Colonic mucosa (tissue), 4 donors: Measurements from ENCODE around the gene GMDS. TPM values are rescaled to one million over a fixed set of nuclear protein-coding genes. Genes with fewer than 3 reads are reported as not detected.

Source experiments
- DNase-seq: peaks from one replicate; pipeline ENCODE4 v3.0.0-alpha.2; 2020
- H3K27ac ChIP-seq: fragments of 200-600 bp; one replicate; pipeline ENCODE4 v1.8.0; 2021
- H3K27me3 ChIP-seq: fragments of 200-600 bp; one replicate; pipeline ENCODE4 v1.8.0; 2021
- H3K36me3 ChIP-seq: fragments of 200-600 bp; one replicate; pipeline ENCODE4 v1.8.0; 2021
- H3K4me1 ChIP-seq: fragments of 200-600 bp; one replicate; pipeline ENCODE4 v1.8.0; 2021; ENCODE audit warnings: mild to moderate bottlenecking
- H3K4me3 ChIP-seq: fragments of 200-600 bp; one replicate; pipeline ENCODE4 v1.8.0; 2021
- H3K9ac ChIP-seq, 2 donors: one replicate each; pipeline ENCODE4 v1.7.0; 2013; ENCODE audit warnings: control low read depth in 2 of 2, low read depth in 2 of 2, low read length in 2 of 2
- H3K9me3 ChIP-seq: fragments of 200-600 bp; one replicate; pipeline ENCODE4 v1.8.0; 2021
- CTCF ChIP-seq: fragments of 200-600 bp; IDR thresholded peaks from one replicate; pipeline ENCODE4 v1.8.0; 2022; ENCODE audit warnings: antibody characterized with exemption, mild to moderate bottlenecking
- intact Hi-C: fragments of 100-400 bp; cut with DNase I; formaldehyde crosslinking; loops from one replicate; pipeline ENCODE4 v1.14.1; 2022
- total RNA-seq, 2 donors: library from RNA; stranded (reverse); fragmentation: NEBNext Ultra II Directional in 1 of 2; extraction: Animal tissue kit (Norgen Biotek cat#: 25700) in 1 of 2; gene quantifications; one replicate each; pipeline ENCODE4 v1.2.1, GENCODE V29; 2021
- donor health status: healthy.
- donor health status: DM: no; HTN: no; CAD: no.
- donor health status: DM: no; HTN: no; CAD: no.

The GMDS gene
- total RNA-seq, 2 donors from 2014 or later = 247 to 272 TPM

- DNase-seq = no peak
- intact Hi-C loops = no loop called here
- Histone ChIP-seq H3K9me3 (no peaks in the 10 kb centered on the region), H3K4me1 (no peaks in the 10 kb centered on the region), H3K36me3 (no peaks in the 10 kb centered on the region), H3K9ac (no peak overlapping the region), H3K4me3 (no peak overlapping the region), H3K27ac (no peak overlapping the region), H3K27me3 (no peaks in the 10 kb centered on the region)
- no peak for TF ChIP-seq CTCF
These were observed 303.9 kb downstream of the GMDS start for GRCh38 chr6:1941534-1941933.

- no peak for TF ChIP-seq CTCF
These were observed 305.0 kb downstream of the GMDS start for GRCh38 chr6:1940381-1940780.

GRCh38 chr6:1933292-1933691 is 312.1 kb downstream of the GMDS start:
- DNase-seq = no peak
- H3K4me1 ChIP-seq = no peaks in the 10 kb centered on the region
- H3K36me3 ChIP-seq = no peaks in the 10 kb centered on the region
- no peak overlapping the region for H3K27ac ChIP-seq
- no peak overlapping the region for H3K4me3 ChIP-seq
- H3K9me3 ChIP-seq = no peaks in the 10 kb centered on the region
- H3K27me3 ChIP-seq = no peaks in the 10 kb centered on the region
- TF ChIP-seq CTCF = no peak
- H3K9ac ChIP-seq = no peak overlapping the region
- intact Hi-C loops = no loop called here

More at GRCh38 chr6:1940381-1940780, 305.0 kb downstream of the GMDS start:
- intact Hi-C loops = no loop called here
- no peak for DNase-seq
- no peaks in the 10 kb centered on the region for H3K27me3 ChIP-seq
- no peak overlapping the region for H3K4me3 ChIP-seq
- no peak overlapping the region for H3K27ac ChIP-seq
- no peaks in the 10 kb centered on the region for H3K36me3 ChIP-seq
- H3K9me3 ChIP-seq = no peaks in the 10 kb centered on the region
- H3K9ac ChIP-seq = no peak overlapping the region
- no peaks in the 10 kb centered on the region for H3K4me1 ChIP-seq

GRCh38 chr6:1931817-1932216 is 313.6 kb downstream of the GMDS start:
- no peak overlapping the region for H3K4me3 ChIP-seq
- H3K36me3 ChIP-seq = no peaks in the 10 kb centered on the region
- H3K4me1 ChIP-seq = no peaks in the 10 kb centered on the region
- no peaks in the 10 kb centered on the region for H3K9me3 ChIP-seq
- H3K27me3 ChIP-seq = no peaks in the 10 kb centered on the region
- no peak overlapping the region for H3K9ac ChIP-seq
- intact Hi-C loops = no loop called here
- DNase-seq = no peak
- no peak overlapping the region for H3K27ac ChIP-seq
- TF ChIP-seq CTCF = no peak

GRCh38 chr6:1930356-1930755 is 315.0 kb downstream of the GMDS start:
- no peaks in the 10 kb centered on the region for H3K36me3 ChIP-seq
- intact Hi-C loops = no loop called here

More at GRCh38 chr6:1930356-1930755, 315.0 kb downstream of the GMDS start:
- Histone ChIP-seq H3K9ac (no peak overlapping the region), H3K4me1 (no peaks in the 10 kb centered on the region), H3K9me3 (no peaks in the 10 kb centered on the region), H3K27ac (no peak overlapping the region), H3K27me3 (no peaks in the 10 kb centered on the region), H3K4me3 (no peak overlapping the region)
- no peak for DNase-seq
- TF ChIP-seq CTCF = no peak
